Measurements from ENCODE around the gene HOXB3.
A peak's percentile ranks its signal among the peaks of the same experiment; 100 is the strongest.

HOXB3 gene

DNA sequence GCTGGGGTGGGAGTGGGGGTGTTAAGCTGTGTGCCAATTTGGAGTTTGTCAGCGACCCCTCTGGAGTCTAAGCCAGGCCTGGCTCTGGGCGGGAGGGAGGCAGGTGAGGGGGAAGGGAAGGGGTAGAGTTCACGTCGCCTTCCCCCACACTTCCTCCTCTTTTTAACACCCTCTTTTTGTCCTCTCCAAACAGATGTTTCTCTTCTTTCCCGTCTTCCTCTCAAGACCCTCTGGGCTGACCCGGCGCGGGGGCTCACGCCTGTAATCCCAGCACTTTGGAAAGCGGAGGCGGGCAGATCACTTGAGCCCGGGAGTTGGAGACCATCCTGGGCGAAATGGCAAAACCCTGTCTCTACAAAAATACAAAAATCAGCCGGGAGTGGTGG lies 62.5 kb downstream of the HOXB3 start:
- H3K27me3 ChIP-seq (ENCODE audit: control insufficient read depth in 1 of 2, insufficient read depth in 2 of 2, low read length in 2 of 2), result no peaks in the 10 kb centered on the region
- peaks cover 12% of the 10 kb centered on the region for H3K4me1 ChIP-seq (ENCODE audit: insufficient read depth, low read length)
- no peak overlapping the region for H3K4me3 ChIP-seq (ENCODE audit: low read depth in 1 of 2, low read length in 2 of 2)
- no peaks in the 10 kb centered on the region for H3K9me3 ChIP-seq (ENCODE audit: low read length)
- H3K9ac ChIP-seq (ENCODE audit: low read length), result no peak overlapping the region
- H3K36me3 ChIP-seq (ENCODE audit: insufficient read depth, low read length), result no peaks in the 10 kb centered on the region
- no peak overlapping the region for H3K27ac ChIP-seq (ENCODE audit: low read depth, low read length)

DNA sequence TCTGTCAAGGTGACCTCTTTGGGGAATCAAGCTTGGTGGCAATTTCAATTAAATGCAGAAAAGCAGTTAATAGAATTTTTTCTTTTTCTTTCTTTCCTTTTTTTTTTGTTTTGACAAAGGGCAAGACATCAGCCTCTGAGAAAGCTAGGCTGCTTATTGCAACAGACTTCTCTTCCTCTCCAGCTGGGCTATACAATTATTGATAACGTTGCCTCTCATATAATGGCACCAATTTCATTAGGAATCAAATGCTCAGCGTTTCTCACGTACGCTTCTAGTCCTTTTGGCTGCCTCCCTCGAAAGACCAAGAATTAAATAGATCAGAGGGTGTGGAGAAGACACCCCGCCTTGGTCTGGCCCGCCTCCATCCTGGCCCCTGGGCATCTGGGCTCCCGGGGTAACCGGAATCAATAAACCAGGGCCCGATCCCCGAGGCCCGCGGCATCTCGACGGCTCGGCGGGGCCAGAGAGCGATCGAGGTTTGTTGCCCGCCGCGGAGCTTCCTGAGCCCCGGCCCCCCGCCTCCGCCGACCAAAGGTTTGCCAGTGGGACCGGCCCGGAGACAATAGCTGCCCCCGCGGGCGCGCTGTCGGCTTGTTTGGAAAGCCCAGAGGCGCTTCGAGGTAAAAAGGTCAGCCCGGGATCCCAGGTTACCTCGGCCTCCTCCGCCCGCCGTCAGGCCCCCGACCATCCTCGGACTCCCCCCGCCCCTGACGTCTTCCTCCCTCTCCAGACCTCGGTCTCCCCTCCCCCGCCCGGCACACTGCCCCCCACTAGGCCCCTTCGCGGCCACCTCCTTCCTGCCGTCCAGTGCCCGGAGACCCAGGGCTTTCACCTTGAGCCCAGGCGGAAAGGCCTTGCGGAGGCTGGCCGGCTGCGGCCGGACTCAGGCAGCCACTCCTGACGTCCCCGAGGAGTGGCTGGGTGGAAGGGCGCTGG lies 63.2 kb downstream of the HOXB3 start:
- H3K9ac ChIP-seq (ENCODE audit: low read length), result no peak overlapping the region

DNA sequence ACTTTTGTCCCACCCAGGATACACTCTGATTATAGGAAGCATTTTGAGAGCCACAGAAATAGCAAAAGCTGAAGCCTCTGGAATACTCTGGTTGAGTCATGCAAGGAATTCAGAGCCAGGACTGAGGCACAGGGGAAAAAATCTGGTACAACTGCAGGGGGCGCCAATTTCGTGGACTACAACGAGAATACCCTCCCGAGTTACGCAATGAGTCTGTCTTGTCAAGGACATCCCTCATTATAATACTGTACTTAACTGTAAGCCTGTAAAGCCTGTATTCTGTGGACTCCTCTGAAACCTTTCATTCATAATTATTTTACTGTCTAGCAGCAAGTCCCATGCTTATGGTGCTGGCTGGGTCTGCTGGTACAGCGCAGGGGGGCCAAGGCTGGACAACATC lies 67.0 kb downstream of the HOXB3 start:
- Histone ChIP-seq H3K36me3 (ENCODE audit: insufficient read depth, low read length) (no peaks in the 10 kb centered on the region), H3K27ac (ENCODE audit: low read depth, low read length) (no peak overlapping the region), H3K27me3 (ENCODE audit: control insufficient read depth in 1 of 2, insufficient read depth in 2 of 2, low read length in 2 of 2) (no peaks in the 10 kb centered on the region), H3K4me3 (ENCODE audit: low read depth in 1 of 2, low read length in 2 of 2) (no peak overlapping the region), H3K4me1 (ENCODE audit: insufficient read depth, low read length) (peaks cover 19% of the 10 kb centered on the region), H3K9ac (ENCODE audit: low read length) (no peak overlapping the region), H3K9me3 (ENCODE audit: low read length) (no peaks in the 10 kb centered on the region)

More for the DNA sequence above, 63.2 kb downstream of the HOXB3 start:
- Histone ChIP-seq H3K9me3 (ENCODE audit: low read length) (no peaks in the 10 kb centered on the region), H3K27ac (ENCODE audit: low read depth, low read length) (no peak overlapping the region), H3K4me3 (ENCODE audit: low read depth in 1 of 2, low read length in 2 of 2) (no peak overlapping the region), H3K4me1 (ENCODE audit: insufficient read depth, low read length) (peaks cover 18% of the 10 kb centered on the region), H3K27me3 (ENCODE audit: control insufficient read depth in 1 of 2, insufficient read depth in 2 of 2, low read length in 2 of 2) (no peaks in the 10 kb centered on the region), H3K36me3 (ENCODE audit: insufficient read depth, low read length) (no peaks in the 10 kb centered on the region)

DNA sequence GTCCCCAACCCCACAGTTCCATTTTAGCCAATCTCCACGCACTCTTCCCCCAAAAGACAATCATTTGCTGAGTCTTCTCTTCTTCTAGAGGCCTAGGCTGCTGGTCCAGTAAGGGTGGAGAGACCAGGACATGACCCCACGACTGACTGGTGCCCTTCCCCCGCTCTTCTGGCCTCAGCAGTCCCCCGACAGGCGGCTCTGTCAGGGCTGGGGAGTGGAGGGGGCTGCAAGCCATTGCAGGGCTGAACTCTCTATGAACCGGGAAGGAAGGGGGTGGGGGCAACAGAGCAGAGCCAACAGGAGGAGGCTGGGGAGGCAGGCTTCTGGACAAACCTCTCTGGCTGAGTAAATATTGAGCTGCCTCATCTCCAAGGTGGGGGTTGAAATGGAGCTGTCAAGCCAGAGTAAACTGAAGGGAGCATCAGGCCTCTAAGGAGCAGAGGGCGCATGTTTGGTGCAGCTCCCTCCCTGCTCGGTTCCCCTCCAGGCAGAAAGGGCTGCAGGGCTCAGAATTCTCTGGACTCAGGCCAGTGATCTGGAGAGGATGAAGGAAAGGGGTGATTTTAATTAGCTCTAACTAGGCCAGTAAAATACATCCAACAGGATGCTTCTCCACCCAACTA lies 67.9 kb downstream of the HOXB3 start:
- no peaks in the 10 kb centered on the region for H3K9me3 ChIP-seq (ENCODE audit: low read length)
- peaks cover 19% of the 10 kb centered on the region for H3K4me1 ChIP-seq (ENCODE audit: insufficient read depth, low read length)
- H3K9ac ChIP-seq (ENCODE audit: low read length), result no peak overlapping the region
- H3K27me3 ChIP-seq (ENCODE audit: control insufficient read depth in 1 of 2, insufficient read depth in 2 of 2, low read length in 2 of 2), result no peaks in the 10 kb centered on the region
- H3K36me3 ChIP-seq (ENCODE audit: insufficient read depth, low read length), result no peaks in the 10 kb centered on the region
- peak overlapping the region; percentile 87 for H3K27ac ChIP-seq (ENCODE audit: low read depth, low read length)
- H3K4me3 ChIP-seq (ENCODE audit: low read depth in 1 of 2, low read length in 2 of 2), result no peak overlapping the region

DNA sequence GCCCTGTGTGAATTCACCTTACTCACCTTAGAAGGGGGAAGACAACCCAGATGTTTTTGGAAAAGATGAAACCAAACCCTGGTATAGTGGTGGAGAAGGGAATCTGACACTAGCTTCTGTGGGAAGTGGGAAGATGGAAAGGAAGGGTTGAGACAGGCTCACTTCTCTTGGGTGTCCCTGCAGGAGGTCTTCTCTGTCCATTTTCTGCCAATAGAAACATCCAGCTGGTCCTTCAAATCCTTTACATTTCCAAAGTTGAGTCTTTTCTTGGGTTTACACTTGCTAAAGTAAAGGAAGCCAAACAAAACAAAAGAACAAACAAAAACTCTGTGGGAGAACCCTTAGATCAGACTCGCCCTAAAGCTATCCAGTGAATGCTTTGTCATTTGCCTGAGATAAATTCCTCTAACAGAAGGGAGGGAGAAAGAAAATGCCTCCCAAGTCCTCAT lies 69.4 kb downstream of the HOXB3 start:
- peaks cover 19% of the 10 kb centered on the region for H3K4me1 ChIP-seq (ENCODE audit: insufficient read depth, low read length)
- no peak overlapping the region for H3K4me3 ChIP-seq (ENCODE audit: low read depth in 1 of 2, low read length in 2 of 2)
- no peaks in the 10 kb centered on the region for H3K9me3 ChIP-seq (ENCODE audit: low read length)
- no peaks in the 10 kb centered on the region for H3K36me3 ChIP-seq (ENCODE audit: insufficient read depth, low read length)
- no peak overlapping the region for H3K27ac ChIP-seq (ENCODE audit: low read depth, low read length)
- no peak overlapping the region for H3K9ac ChIP-seq (ENCODE audit: low read length)
- no peaks in the 10 kb centered on the region for H3K27me3 ChIP-seq (ENCODE audit: control insufficient read depth in 1 of 2, insufficient read depth in 2 of 2, low read length in 2 of 2)

DNA sequence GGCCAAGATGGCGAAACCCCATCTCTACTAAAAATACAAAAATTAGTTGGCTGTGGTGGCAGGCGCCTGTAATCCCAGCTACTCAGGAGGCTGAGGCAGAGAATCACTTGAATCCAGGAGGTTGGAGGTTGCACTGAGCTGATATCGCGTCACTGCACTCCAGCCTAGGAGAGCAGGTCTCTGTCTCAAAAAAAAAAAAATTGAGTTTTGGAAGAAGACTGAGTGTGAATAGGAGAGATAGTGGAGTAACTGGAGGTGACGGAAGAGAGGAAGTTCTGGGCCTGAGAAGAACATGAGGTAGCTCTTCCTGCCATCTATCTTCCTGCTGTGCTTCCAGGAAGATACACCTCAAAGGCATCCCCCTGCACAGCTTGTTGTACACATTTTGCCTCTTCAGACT lies 70.6 kb downstream of the HOXB3 start:
- H3K27ac ChIP-seq (ENCODE audit: low read depth, low read length), result no peak overlapping the region
- H3K36me3 ChIP-seq (ENCODE audit: insufficient read depth, low read length), result no peaks in the 10 kb centered on the region
- H3K4me3 ChIP-seq (ENCODE audit: low read depth in 1 of 2, low read length in 2 of 2), result no peak overlapping the region
- H3K9ac ChIP-seq (ENCODE audit: low read length), result no peak overlapping the region
- no peaks in the 10 kb centered on the region for H3K9me3 ChIP-seq (ENCODE audit: low read length)
- peaks cover 19% of the 10 kb centered on the region for H3K4me1 ChIP-seq (ENCODE audit: insufficient read depth, low read length)
- H3K27me3 ChIP-seq (ENCODE audit: control insufficient read depth in 1 of 2, insufficient read depth in 2 of 2, low read length in 2 of 2), result no peaks in the 10 kb centered on the region

DNA sequence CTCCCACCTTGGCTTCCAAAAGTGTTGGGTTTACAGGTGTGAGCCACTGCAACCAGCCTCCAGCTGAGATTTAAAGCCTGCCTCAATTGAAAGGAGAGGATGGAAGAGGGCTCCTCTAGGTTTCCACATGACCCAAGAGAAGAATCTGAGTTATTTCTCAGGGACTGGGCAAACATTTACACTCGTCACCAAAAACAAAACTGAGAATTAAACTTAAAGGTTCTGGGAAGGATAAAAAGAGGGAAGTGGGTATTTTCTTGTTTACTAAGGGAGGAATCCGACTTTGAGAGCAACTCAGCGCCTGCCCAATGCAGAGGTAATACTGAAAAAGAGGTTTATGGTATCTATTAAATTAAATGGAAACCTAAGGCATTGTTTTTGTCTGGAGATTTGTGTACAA lies 72.6 kb downstream of the HOXB3 start:
- H3K9ac ChIP-seq (ENCODE audit: low read length), result no peak overlapping the region
- H3K36me3 ChIP-seq (ENCODE audit: insufficient read depth, low read length), result no peaks in the 10 kb centered on the region
- H3K27me3 ChIP-seq (ENCODE audit: control insufficient read depth in 1 of 2, insufficient read depth in 2 of 2, low read length in 2 of 2), result no peaks in the 10 kb centered on the region
- H3K27ac ChIP-seq (ENCODE audit: low read depth, low read length), result no peak overlapping the region
- no peak overlapping the region for H3K4me3 ChIP-seq (ENCODE audit: low read depth in 1 of 2, low read length in 2 of 2)
- H3K9me3 ChIP-seq (ENCODE audit: low read length), result no peaks in the 10 kb centered on the region
- H3K4me1 ChIP-seq (ENCODE audit: insufficient read depth, low read length), result peaks cover 13% of the 10 kb centered on the region

DNA sequence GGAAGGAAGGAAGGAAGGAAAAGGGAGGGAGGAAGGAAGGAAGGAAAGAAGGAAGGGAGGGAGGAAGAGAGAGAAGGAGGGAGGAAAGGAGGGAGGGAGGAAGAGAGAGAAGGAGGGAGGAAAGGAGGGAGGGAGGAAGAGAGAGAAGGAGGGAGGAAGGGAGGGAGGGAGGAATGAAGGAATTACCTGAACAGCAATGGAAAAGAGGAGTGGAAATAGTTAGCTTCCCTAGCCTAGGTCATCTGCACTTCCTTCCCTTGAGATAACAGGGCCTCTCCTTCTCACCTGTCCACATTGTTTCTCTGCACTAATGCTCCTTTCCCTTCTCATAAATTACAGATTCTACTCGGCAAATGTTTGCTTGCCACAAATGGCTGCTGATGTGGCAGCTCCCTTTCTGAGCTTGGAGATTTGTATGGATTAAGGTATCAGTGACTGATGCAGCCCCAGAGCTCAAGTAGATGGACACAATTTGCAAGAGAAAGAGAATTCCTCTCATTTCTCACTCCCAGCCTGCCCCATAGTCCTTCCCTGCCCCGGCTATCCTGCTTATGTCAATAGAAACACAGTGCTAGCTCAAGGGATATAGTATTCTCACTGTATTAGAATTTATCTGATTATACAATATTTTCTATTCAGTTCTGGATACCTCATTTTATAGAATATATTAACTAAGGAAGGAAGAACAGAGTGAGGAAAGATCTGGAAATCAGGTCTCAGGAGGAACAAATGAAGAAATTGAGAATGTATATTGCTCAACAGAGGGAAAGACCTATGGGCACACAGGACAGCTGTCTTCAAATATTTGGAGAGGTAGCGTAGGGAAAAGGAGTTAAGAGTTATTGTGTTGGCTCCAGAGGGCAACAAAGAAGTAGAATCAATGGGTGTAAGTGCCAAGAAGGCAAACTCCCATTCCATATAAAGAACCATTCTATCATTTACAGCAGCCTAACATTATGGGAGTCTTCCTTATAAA lies 73.8 kb downstream of the HOXB3 start:
- H3K4me1 ChIP-seq (ENCODE audit: insufficient read depth, low read length), result peaks cover 6% of the 10 kb centered on the region
- H3K36me3 ChIP-seq (ENCODE audit: insufficient read depth, low read length), result no peaks in the 10 kb centered on the region
- H3K9me3 ChIP-seq (ENCODE audit: low read length), result no peaks in the 10 kb centered on the region
- H3K27me3 ChIP-seq (ENCODE audit: control insufficient read depth in 1 of 2, insufficient read depth in 2 of 2, low read length in 2 of 2), result no peaks in the 10 kb centered on the region
- no peak overlapping the region for H3K4me3 ChIP-seq (ENCODE audit: low read depth in 1 of 2, low read length in 2 of 2)
- H3K9ac ChIP-seq (ENCODE audit: low read length), result no peak overlapping the region
- H3K27ac ChIP-seq (ENCODE audit: low read depth, low read length), result no peak overlapping the region

DNA sequence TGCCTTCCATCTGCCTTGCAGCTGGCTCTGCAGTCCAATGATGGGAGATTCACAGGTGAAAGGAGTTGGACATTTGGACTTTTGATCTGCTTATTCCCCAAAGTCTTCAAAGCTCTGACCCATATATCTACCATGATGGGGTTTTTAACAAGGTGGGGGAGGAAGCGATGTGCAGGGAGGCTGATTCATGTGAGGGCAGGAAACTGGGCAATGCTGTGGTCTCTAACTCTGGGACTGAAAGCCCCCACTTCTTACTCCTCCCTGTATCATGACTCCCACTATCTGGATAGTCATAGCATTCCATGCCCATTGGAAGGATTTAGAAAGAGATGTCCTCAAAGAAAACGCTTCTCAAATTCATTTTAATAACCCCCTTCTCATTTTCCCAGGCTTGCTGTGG lies 75.6 kb downstream of the HOXB3 start:
- H3K27ac ChIP-seq (ENCODE audit: low read depth, low read length), result no peak overlapping the region
- peaks cover 6% of the 10 kb centered on the region for H3K4me1 ChIP-seq (ENCODE audit: insufficient read depth, low read length)
- H3K36me3 ChIP-seq (ENCODE audit: insufficient read depth, low read length), result no peaks in the 10 kb centered on the region
- no peaks in the 10 kb centered on the region for H3K27me3 ChIP-seq (ENCODE audit: control insufficient read depth in 1 of 2, insufficient read depth in 2 of 2, low read length in 2 of 2)
- H3K9ac ChIP-seq (ENCODE audit: low read length), result no peak overlapping the region
- H3K9me3 ChIP-seq (ENCODE audit: low read length), result no peaks in the 10 kb centered on the region
- no peak overlapping the region for H3K4me3 ChIP-seq (ENCODE audit: low read depth in 1 of 2, low read length in 2 of 2)

DNA sequence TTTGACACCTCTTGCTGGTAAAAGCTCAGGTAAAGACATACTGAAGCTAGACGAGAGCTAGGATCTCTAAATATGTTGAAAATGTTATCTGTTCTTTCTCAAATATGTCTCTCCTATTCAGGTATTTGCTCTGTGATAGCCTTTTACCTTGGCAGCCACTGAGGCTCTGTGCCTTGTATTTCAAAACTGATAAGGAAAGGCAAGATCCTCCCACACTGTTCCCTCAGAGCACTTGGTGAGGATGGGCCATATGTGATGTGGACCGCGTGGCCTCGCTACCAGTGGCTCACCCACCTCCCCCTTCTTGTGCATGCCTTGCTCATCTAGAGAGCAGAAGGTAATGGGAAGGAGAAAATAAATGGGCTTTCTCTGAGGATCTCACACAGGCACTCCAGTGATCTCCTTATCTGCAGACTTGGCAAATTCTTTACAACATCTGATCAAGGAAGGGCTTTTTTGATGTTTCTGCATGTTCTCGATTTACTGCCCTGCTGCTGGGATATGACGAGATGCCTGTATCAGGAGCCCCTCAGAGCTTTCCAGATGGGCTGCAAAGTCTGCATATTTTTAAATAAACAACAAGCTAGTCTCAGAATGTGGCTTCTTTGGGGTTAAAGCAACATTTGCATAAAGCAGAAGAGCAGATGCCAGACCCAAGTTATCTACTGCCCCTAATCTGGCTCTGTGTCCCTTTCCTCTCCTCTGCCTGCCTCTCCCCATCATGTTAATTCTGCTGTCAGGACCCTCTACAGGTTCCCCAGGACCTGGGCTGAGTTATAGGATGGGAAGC lies 76.2 kb downstream of the HOXB3 start:
- no peaks in the 10 kb centered on the region for H3K36me3 ChIP-seq (ENCODE audit: insufficient read depth, low read length)
- H3K9ac ChIP-seq (ENCODE audit: low read length), result no peak overlapping the region
- H3K27ac ChIP-seq (ENCODE audit: low read depth, low read length), result no peak overlapping the region
- peak overlapping the region in 1 of 2 donors; percentile 19 for H3K4me3 ChIP-seq (ENCODE audit: low read depth in 1 of 2, low read length in 2 of 2)
- H3K27me3 ChIP-seq (ENCODE audit: control insufficient read depth in 1 of 2, insufficient read depth in 2 of 2, low read length in 2 of 2), result no peaks in the 10 kb centered on the region
- H3K4me1 ChIP-seq (ENCODE audit: insufficient read depth, low read length), result peaks cover 6% of the 10 kb centered on the region
- no peaks in the 10 kb centered on the region for H3K9me3 ChIP-seq (ENCODE audit: low read length)

All from muscle layer of colon (tissue), 2 donors.